WTC11 (cell line): Measurements from ENCODE around the gene LCN12. TPM values are rescaled to one million over a fixed set of nuclear protein-coding genes. Genes with fewer than 3 reads are reported as not detected.

Source experiments
- ATAC-seq: fragments of 200-7000 bp; cut with Tn5 transposase; 2 replicates; pipeline ENCODE4 v1.10.0; 2021; ENCODE audit warnings: mild to moderate bottlenecking, moderate library complexity
- CTCF ChIA-PET: fragments of 300-600 bp; sonication (Branson Sonifier 250); formaldehyde crosslinking; loops from one replicate; lab custom pipeline; 2021; ENCODE audit warnings: antibody characterized with exemption; lab: Charles Lee
- POLR2A ChIA-PET: fragments of 350-600 bp; sonication (Branson Sonifier 250); formaldehyde crosslinking; loops from one replicate; lab custom pipeline; 2021; ENCODE audit warnings: antibody characterized with exemption; lab: Charles Lee
- DNase-seq: peaks from one replicate; pipeline ENCODE4 v3.0.0; 2021; ENCODE audit warnings: low spot score
- H3K27ac Mint-ChIP-seq: 2 replicates; pipeline ENCODE4 v1.8.0; 2021; ENCODE audit warnings: mixed read lengths
- H3K27me3 Mint-ChIP-seq: 2 replicates; pipeline ENCODE4 v1.8.0; 2021; ENCODE audit warnings: low read depth, mild to moderate bottlenecking, moderate library complexity, mixed read lengths
- H3K36me3 Mint-ChIP-seq: 2 replicates; pipeline ENCODE4 v1.8.0; 2021; ENCODE audit warnings: mixed read lengths
- H3K4me1 Mint-ChIP-seq: 2 replicates; pipeline ENCODE4 v1.8.0; 2022; ENCODE audit warnings: mixed read lengths
- H3K4me3 Mint-ChIP-seq: 2 replicates; pipeline ENCODE4 v1.8.0; 2021; ENCODE audit warnings: mild to moderate bottlenecking, moderate library complexity, mixed read lengths
- H3K9me3 Mint-ChIP-seq: 2 replicates; pipeline ENCODE4 v1.8.0; 2021; ENCODE audit warnings: mixed read lengths
- E2F1 ChIP-seq: sonication (generic); formaldehyde crosslinking; IDR thresholded peaks from 2 replicates; pipeline ENCODE4 v1.8.0; 2022; ENCODE audit warnings: mild to moderate bottlenecking, missing genetic modification reagents
- HMGXB4 ChIP-seq: sonication (generic); formaldehyde crosslinking; IDR thresholded peaks from 2 replicates; pipeline ENCODE4 v1.8.1; 2023; ENCODE audit warnings: mild to moderate bottlenecking, moderate library complexity, missing genetic modification reagents
- JAZF1 ChIP-seq: fragments of 250-450 bp; sonication (Bioruptor Pico); IDR thresholded peaks from 2 replicates; pipeline ENCODE4 v1.9.0; 2021; ENCODE audit warnings: moderate library complexity, mild to moderate bottlenecking, inconsistent platforms
- MAX ChIP-seq: sonication (generic); formaldehyde crosslinking; IDR thresholded peaks from 2 replicates; pipeline ENCODE4 v1.8.0; 2022; ENCODE audit warnings: mild to moderate bottlenecking, missing genetic modification reagents
- PREB ChIP-seq: sonication (generic); formaldehyde crosslinking; IDR thresholded peaks from 2 replicates; pipeline ENCODE4 v1.8.1; 2022; ENCODE audit warnings: mild to moderate bottlenecking, missing genetic modification reagents, moderate library complexity, borderline replicate concordance
- SMAD3 ChIP-seq: sonication (generic); formaldehyde crosslinking; IDR thresholded peaks from 2 replicates; pipeline ENCODE4 v1.8.0; 2022; ENCODE audit warnings: missing genetic modification reagents, mild to moderate bottlenecking, borderline replicate concordance
- SOX15 ChIP-seq: fragments of 250-450 bp; sonication (Bioruptor Pico); IDR thresholded peaks from 2 replicates; pipeline ENCODE4 v1.9.0; 2021; ENCODE audit warnings: mild to moderate bottlenecking
- STAT6 ChIP-seq: sonication (generic); formaldehyde crosslinking; conservative IDR thresholded peaks from 2 replicates; pipeline ENCODE4 v1.8.1; 2023; ENCODE audit warnings: mild to moderate bottlenecking, low read depth, missing genetic modification reagents, moderate library complexity
- TP53 ChIP-seq: sonication (generic); formaldehyde crosslinking; IDR thresholded peaks from 2 replicates; pipeline ENCODE4 v1.8.1; 2023; ENCODE audit warnings: mild to moderate bottlenecking, missing genetic modification reagents
- USF1 ChIP-seq: sonication (generic); formaldehyde crosslinking; IDR thresholded peaks from 2 replicates; pipeline ENCODE4 v1.8.0; 2022; ENCODE audit warnings: mild to moderate bottlenecking, missing genetic modification reagents
- ZBTB21 ChIP-seq: sonication (generic); formaldehyde crosslinking; IDR thresholded peaks from 2 replicates; pipeline ENCODE4 v1.8.1; 2023; ENCODE audit warnings: mild to moderate bottlenecking, missing genetic modification reagents, borderline replicate concordance
- ZMAT4 ChIP-seq: fragments of 250-450 bp; sonication (Bioruptor Pico); IDR thresholded peaks from 2 replicates; pipeline ENCODE4 v1.9.0; 2021; ENCODE audit warnings: mild to moderate bottlenecking
- ZNF219 ChIP-seq: sonication (generic); formaldehyde crosslinking; IDR thresholded peaks from 2 replicates; pipeline ENCODE4 v1.8.0; 2023; ENCODE audit warnings: missing genetic modification reagents, mild to moderate bottlenecking, borderline replicate concordance
- ZNF263 ChIP-seq: sonication (generic); formaldehyde crosslinking; IDR thresholded peaks from 2 replicates; pipeline ENCODE4 v1.8.1; 2022; ENCODE audit warnings: low read depth, mild to moderate bottlenecking, moderate library complexity, missing genetic modification reagents
- ZNF671 ChIP-seq: fragments of 250-450 bp; sonication (Bioruptor Pico); IDR thresholded peaks from 2 replicates; pipeline ENCODE4 v1.8.0; 2021; ENCODE audit warnings: mild to moderate bottlenecking
- total RNA-seq: library from RNA; stranded (reverse); gene quantifications from 3 replicates; pipeline ENCODE4 v1.2.3, GENCODE V29; 2021

LCN12 gene
- total RNA-seq, 1 experiment from 2014 or later = 1.9 TPM

GRCh38 chr9:136991993-136992818, 40.1 kb downstream of the LCN12 start, which contains the start of gene PAXX (continued):
- TF ChIP-seq SMAD3 (CRISPR knock-in tag) (0 out of 2 replicates have a peak, but pooled peaks have one; percentile 60), JAZF1 (no peak), HMGXB4 (CRISPR knock-in tag) (peak; percentile 44; the same call in 1 of the 2 replicates), ZBTB21 (no peak), E2F1 (CRISPR knock-in tag) (no peak)

GRCh38 chr9:136992819-136993369, 40.8 kb downstream of the LCN12 start:
- POLR2A ChIA-PET = interaction anchor here (0.6 to 1.6 kb wide), 3 partner anchors 8 to 27 kb away, joined by 4 to 6 read pairs (median 4); no protein-coding TSS in a partner anchor

GRCh38 chr9:136994180-136994887, 42.3 kb downstream of the LCN12 start:
- peak overlapping the region; percentile 72; the same call in 1 of the 2 replicates for H3K4me3 Mint-ChIP-seq
- ChIA-PET CTCF (interaction anchor here (0.7 to 4.8 kb wide), 10 partner anchors 16 to 186 kb away, joined by 3 to 53 read pairs (median 8); partner anchors contain the start of genes ABCA2 and NPDC1), POLR2A (no interaction called here)
- no peak overlapping the region for H3K27ac Mint-ChIP-seq
- no peak for ATAC-seq
- DNase-seq = no peak
- H3K4me1 Mint-ChIP-seq = peaks cover 4% of the 10 kb centered on the region; the same call in 1 of the 2 replicates
- no peak for TF ChIP-seq ZNF671 (CRISPR knock-in tag)
- no peak for TF ChIP-seq ZNF219
- TF ChIP-seq STAT6 (CRISPR knock-in tag) = no peak
- no peak for TF ChIP-seq TP53 (CRISPR knock-in tag)
- TF ChIP-seq USF1 (CRISPR knock-in tag) = no peak
- TF ChIP-seq PREB = no peak
- no peak for TF ChIP-seq SOX15
- no peaks in the 10 kb centered on the region for H3K36me3 Mint-ChIP-seq
- H3K27me3 Mint-ChIP-seq = peaks cover 21% of the 10 kb centered on the region
- peaks cover 9% of the 10 kb centered on the region for H3K9me3 Mint-ChIP-seq

More at GRCh38 chr9:136992819-136993369, 40.8 kb downstream of the LCN12 start:
- Mint-ChIP-seq H3K27me3 (peaks cover 28% of the 10 kb centered on the region), H3K4me1 (peaks cover 4% of the 10 kb centered on the region; the same call in 1 of the 2 replicates), H3K4me3 (peak overlapping the region; percentile 72), H3K36me3 (no peaks in the 10 kb centered on the region), H3K9me3 (peaks cover 9% of the 10 kb centered on the region), H3K27ac (no peak overlapping the region)
- CTCF ChIA-PET = interaction anchor here (1.1 to 4.8 kb wide), 18 partner anchors 7 to 244 kb away, joined by 3 to 34 read pairs (median 8); partner anchors contain the start of genes AJM1, LCNL1, NPDC1 and SAPCD2
- ATAC-seq (no peak), DNase-seq (no peak)
- TF ChIP-seq ZMAT4 (CRISPR knock-in tag) (no peak), MAX (CRISPR knock-in tag) (peak; percentile 3; the same call in 1 of the 2 replicates), ZNF263 (CRISPR knock-in tag) (peak; percentile 45; the same call in 1 of the 2 replicates)
